Neuron (in vitro differentiated cells): ENCODE measurements around the gene SAAL1.

Experiments
- H2AFZ ChIP-seq: one replicate; pipeline ENCODE4 v1.6.1; 2013; ENCODE audit warnings: low read depth, mild to moderate bottlenecking, inconsistent platforms, low read length, moderate library complexity
- H3K27me3 ChIP-seq: one replicate; pipeline ENCODE4 v1.6.1; 2013; ENCODE audit warnings: low read length; ENCODE audit not compliant: insufficient read depth
- H3K36me3 ChIP-seq: one replicate; pipeline ENCODE4 v1.6.1; 2013; ENCODE audit warnings: low read length; ENCODE audit not compliant: insufficient read depth
- H3K4me1 ChIP-seq: one replicate; pipeline ENCODE4 v1.6.1; 2013; ENCODE audit warnings: low read length; ENCODE audit not compliant: insufficient read depth
- H3K4me3 ChIP-seq: 2 replicates; pipeline ENCODE4 v1.5.1; 2013; ENCODE audit warnings: mild to moderate bottlenecking, low read length, moderate library complexity
- H3K9me3 ChIP-seq: one replicate; pipeline ENCODE4 v1.6.1; 2013; ENCODE audit warnings: low read length

SAAL1 gene

GRCh38 chr11:18108254-18108653 is 2.4 kb upstream of the SAAL1 start:
- Histone ChIP-seq H2AFZ (no peak overlapping the region), H3K4me3 (no peak overlapping the region), H3K27me3 (peaks cover 10% of the 10 kb centered on the region), H3K4me1 (peaks cover 6% of the 10 kb centered on the region), H3K9me3 (no peaks in the 10 kb centered on the region), H3K36me3 (peaks cover 5% of the 10 kb centered on the region)

DNA sequence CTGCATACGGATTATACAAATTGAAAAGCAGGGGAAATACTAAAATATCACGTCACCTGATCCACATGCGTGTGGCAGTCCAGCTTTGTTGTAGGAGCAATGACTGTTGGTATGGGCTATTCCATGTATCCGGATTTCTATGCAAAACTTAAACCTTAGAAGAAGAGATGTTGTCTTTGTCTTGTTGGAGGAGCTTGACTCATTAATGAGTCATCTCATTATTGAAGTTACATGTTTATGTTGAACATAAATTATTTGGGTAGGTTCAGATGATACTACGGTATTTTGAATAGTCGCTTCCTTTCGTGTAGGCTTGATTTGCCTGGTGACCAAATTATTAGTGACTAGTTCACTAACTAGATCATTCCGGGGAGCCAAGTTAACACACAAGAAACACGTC is 806 bp upstream of the SAAL1 start:
- Histone ChIP-seq H3K27me3 (peaks cover under 1% of the 10 kb centered on the region), H3K4me1 (peaks cover 6% of the 10 kb centered on the region), H3K4me3 (no peak overlapping the region), H3K36me3 (peaks cover 20% of the 10 kb centered on the region), H2AFZ (peak overlapping the region; percentile 97), H3K9me3 (peaks cover 2% of the 10 kb centered on the region)

DNA sequence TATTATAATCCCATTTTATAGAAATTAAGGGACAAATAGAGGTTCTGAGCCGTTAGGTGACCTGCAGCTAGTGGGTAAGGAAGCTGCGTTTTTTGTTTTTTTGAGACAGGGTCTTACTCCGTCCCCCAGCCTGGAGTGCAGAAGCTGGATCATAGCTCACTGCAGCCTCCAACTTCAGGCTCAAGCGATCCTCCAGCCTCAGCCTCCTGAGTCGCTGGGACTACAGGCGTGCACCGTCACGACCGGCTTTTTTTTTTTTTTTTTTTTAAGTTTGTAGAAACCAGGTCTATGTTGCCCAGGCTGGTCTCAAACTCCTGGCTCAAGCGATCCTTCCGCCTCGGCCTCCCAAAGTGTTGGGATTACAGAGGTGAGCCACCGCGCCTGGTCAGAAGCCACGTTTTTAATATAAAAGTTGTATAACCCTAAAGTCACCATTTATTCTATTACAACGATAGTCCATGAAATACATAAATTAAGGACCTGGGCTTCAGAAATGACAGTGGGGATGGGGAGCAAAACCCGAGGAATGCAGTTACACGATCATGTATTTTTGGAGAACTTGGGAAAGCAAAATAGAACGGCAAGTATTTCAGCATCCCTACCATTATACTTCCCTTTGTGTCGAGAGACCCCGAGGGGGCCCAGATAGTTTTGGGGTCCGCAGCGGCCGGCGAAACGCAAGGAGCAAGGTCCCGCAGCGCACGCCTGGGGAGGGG is 638 bp downstream of the SAAL1 start:
- peaks cover 28% of the 10 kb centered on the region for H3K36me3 ChIP-seq
- H3K9me3 ChIP-seq: peaks cover 2% of the 10 kb centered on the region
- H3K27me3 ChIP-seq: no peaks in the 10 kb centered on the region
- H3K4me1 ChIP-seq: peaks cover 6% of the 10 kb centered on the region
- peak overlapping the region; percentile 96 for H3K4me3 ChIP-seq
- peak overlapping the region; percentile 97 for H2AFZ ChIP-seq

DNA sequence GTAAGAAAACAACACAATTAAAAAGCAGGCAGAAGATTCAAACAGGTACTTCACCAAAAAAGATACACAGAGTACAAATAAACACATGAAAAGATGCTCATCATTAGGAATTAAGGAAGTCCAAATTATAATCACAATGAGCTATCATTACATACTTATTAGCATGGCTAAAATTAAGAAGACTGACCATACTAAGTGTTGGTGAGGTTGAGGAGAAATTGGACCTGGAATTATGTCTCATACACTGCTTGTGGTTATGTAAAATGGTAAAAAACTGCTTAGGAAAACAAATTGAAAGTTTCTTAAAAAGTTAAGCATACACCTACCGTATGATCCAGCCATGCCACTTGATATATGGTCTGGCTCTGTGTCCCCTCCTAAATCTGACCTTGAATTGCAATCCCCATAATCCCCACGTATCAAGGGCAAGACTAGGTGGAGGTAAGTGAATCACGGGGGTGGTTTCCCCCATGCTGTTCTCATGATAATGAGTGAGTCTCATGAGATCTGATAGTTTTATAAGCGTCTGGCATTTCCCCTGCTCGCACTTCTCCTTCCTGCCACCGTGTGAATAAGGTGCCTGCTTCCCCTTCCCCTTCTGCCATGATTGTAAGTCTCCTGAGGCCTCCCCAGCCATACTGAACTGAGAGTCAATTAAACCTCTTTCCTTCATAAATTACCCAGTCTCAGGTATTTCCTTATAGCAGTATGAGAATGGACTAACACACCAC is 4.8 kb downstream of the SAAL1 start:
- Histone ChIP-seq H3K27me3 (no peaks in the 10 kb centered on the region), H3K4me3 (no peak overlapping the region), H2AFZ (no peak overlapping the region), H3K9me3 (peaks cover 2% of the 10 kb centered on the region), H3K4me1 (peaks cover 6% of the 10 kb centered on the region), H3K36me3 (peaks cover 49% of the 10 kb centered on the region)

DNA sequence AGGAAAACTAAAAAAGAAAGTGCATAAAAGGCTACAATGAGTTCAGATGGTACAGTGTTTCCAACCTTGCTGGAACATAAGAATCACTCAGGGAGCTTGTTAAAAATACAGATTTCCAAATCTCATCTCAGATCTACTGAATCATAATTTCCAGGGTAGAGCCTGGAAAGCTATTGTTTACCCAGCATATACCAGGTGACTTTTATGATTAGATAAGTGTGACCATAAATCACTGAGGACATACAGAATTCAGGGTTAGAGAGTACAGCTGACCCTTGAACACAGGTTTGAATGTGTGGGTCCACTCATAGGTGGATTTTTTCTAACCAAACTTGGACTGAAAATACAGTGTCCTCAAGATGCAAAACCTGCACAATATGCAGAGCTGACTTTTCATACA is 11.9 kb downstream of the SAAL1 start:
- H2AFZ ChIP-seq: no peak overlapping the region
- H3K36me3 ChIP-seq: peaks cover 76% of the 10 kb centered on the region
- H3K4me3 ChIP-seq: no peak overlapping the region
- H3K9me3 ChIP-seq: no peaks in the 10 kb centered on the region
- no peaks in the 10 kb centered on the region for H3K4me1 ChIP-seq
- no peaks in the 10 kb centered on the region for H3K27me3 ChIP-seq

- H3K27me3 ChIP-seq: no peaks in the 10 kb centered on the region
- H3K4me3 ChIP-seq: no peak overlapping the region
- H3K4me1 ChIP-seq: no peaks in the 10 kb centered on the region
- peaks cover 88% of the 10 kb centered on the region for H3K36me3 ChIP-seq
- H2AFZ ChIP-seq: no peak overlapping the region
- H3K9me3 ChIP-seq: no peaks in the 10 kb centered on the region
Measured at GRCh38 chr11:18091731-18092130, 14.2 kb downstream of the SAAL1 start.

- H3K27me3 ChIP-seq: no peaks in the 10 kb centered on the region
- no peaks in the 10 kb centered on the region for H3K4me1 ChIP-seq
- H3K9me3 ChIP-seq: no peaks in the 10 kb centered on the region
- H3K4me3 ChIP-seq: no peak overlapping the region
- peaks cover 86% of the 10 kb centered on the region for H3K36me3 ChIP-seq
- H2AFZ ChIP-seq: no peak overlapping the region
Measured at GRCh38 chr11:18088966-18089365, 16.9 kb downstream of the SAAL1 start.

DNA sequence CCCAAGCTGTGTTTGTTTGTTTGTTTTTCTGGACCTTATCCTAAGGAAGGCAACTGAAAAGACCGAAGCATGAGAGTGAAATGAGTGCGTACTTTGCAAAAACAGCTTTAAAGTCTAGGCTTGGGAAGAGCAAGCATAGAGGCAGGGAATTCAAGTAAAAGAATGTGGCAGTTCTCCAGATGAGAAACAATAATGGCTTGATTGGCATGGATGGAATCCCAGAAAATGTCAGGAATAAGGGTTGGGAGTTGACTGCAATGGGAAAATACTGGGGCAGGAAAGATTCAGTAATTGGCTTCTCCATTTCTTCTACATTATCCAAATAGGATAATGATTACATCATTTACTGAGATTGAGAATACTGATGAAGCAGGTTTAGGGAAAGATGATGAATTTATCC is 17.5 kb downstream of the SAAL1 start:
- no peaks in the 10 kb centered on the region for H3K9me3 ChIP-seq
- no peaks in the 10 kb centered on the region for H3K4me1 ChIP-seq
- peaks cover 85% of the 10 kb centered on the region for H3K36me3 ChIP-seq
- H3K27me3 ChIP-seq: no peaks in the 10 kb centered on the region
- H3K4me3 ChIP-seq: no peak overlapping the region
- no peak overlapping the region for H2AFZ ChIP-seq

- Histone ChIP-seq H3K4me3 (no peak overlapping the region), H3K4me1 (no peaks in the 10 kb centered on the region), H3K9me3 (no peaks in the 10 kb centered on the region), H3K36me3 (peaks cover 58% of the 10 kb centered on the region), H3K27me3 (no peaks in the 10 kb centered on the region), H2AFZ (no peak overlapping the region)
Measured at GRCh38 chr11:18081551-18081950, 24.3 kb downstream of the SAAL1 start.

DNA sequence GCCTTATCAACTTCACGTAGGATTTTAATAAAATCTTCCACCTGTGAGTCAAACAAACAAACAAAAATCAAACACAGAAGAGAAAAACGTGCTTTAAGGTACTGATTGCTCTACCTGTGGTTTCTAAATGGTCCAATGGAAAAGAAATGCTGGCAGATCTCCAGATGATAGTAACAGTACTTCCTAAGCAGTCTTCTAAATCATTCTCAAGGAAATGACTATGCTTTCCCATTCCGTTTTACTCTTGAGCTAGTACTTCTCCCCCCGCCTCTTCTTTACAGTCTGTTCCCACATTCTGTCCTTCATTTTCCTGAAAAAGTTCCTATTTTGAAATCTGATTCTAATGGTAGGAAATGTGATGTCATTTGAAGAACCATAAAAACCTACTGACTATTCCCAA is 25.4 kb downstream of the SAAL1 start:
- H2AFZ ChIP-seq: no peak overlapping the region
- H3K9me3 ChIP-seq: no peaks in the 10 kb centered on the region
- no peak overlapping the region for H3K4me3 ChIP-seq
- no peaks in the 10 kb centered on the region for H3K4me1 ChIP-seq
- no peaks in the 10 kb centered on the region for H3K27me3 ChIP-seq
- peaks cover 51% of the 10 kb centered on the region for H3K36me3 ChIP-seq

GRCh38 chr11:18078909-18079308 is 27.0 kb downstream of the SAAL1 start:
- H3K4me3 ChIP-seq: no peak overlapping the region
- H3K4me1 ChIP-seq: no peaks in the 10 kb centered on the region
- peaks cover 42% of the 10 kb centered on the region for H3K36me3 ChIP-seq
- H2AFZ ChIP-seq: no peak overlapping the region
- no peaks in the 10 kb centered on the region for H3K27me3 ChIP-seq
- no peaks in the 10 kb centered on the region for H3K9me3 ChIP-seq

DNA sequence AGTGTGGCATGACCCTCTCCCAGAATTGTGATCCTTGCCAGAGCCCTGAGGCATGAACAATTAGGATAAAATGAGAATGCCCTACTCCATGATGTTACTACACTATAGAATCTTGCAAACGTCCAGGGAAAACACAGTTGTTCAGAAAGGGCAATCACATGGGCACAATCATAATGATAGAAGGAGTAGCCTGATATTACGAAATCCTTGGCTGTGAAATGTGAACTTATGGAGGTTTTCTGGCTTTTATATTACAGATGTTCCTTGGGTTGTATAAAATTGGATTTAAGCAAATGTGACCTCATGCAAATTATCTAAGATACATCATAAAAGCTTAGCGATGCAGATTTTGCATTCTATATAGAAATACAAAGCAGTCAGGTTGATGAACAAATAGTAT is 30.4 kb downstream of the SAAL1 start:
- H2AFZ ChIP-seq: no peak overlapping the region
- H3K4me3 ChIP-seq: no peak overlapping the region
- peaks cover 15% of the 10 kb centered on the region for H3K36me3 ChIP-seq
- no peaks in the 10 kb centered on the region for H3K27me3 ChIP-seq
- H3K4me1 ChIP-seq: no peaks in the 10 kb centered on the region
- no peaks in the 10 kb centered on the region for H3K9me3 ChIP-seq

- Histone ChIP-seq H3K36me3 (peaks cover 4% of the 10 kb centered on the region), H3K27me3 (no peaks in the 10 kb centered on the region), H3K9me3 (no peaks in the 10 kb centered on the region), H2AFZ (no peak overlapping the region), H3K4me3 (no peak overlapping the region), H3K4me1 (no peaks in the 10 kb centered on the region)
Measured at GRCh38 chr11:18071098-18071705, 34.7 kb downstream of the SAAL1 start.
